ENCODE results near the gene CACYBP. TPM values are rescaled to one million over a fixed set of nuclear protein-coding genes. Genes with fewer than 3 reads are reported as not detected.

The CACYBP gene
- polyA plus RNA-seq, 1 donor from 2014 or later = 484 TPM

DNA sequence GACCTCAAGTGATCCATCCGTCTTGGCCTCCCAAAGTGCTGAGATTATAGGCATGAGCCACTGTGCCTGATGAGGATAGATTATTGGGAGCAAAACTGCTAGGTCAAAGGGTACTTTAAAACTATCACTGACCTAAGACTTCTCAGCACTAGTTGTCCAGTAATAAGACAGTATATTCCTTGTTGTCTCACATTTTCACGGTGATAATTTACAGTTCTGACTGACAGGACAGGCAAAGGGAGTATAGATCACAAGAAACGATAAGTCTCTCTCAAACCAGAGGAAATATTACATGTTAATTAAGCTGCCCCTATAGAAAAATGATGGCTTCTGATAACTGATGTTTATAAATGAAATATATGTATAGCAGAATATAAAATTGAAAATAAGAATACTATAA is 19.8 kb downstream of the CACYBP start:
- H3F3A ChIP-seq (ENCODE audit: insufficient read depth, low read length, poor library complexity, severe bottlenecking) = no peaks in the 10 kb centered on the region
- H3K4me2 ChIP-seq (ENCODE audit: low read length) = no peak overlapping the region
- H3K9ac ChIP-seq (ENCODE audit: low read length) = no peak overlapping the region
- no peaks in the 10 kb centered on the region for H3K9me3 ChIP-seq (ENCODE audit: low read length)
- TF ChIP-seq MXI1 (conservative IDR thresholded peaks at IDR 0.05; ENCODE audit: poor library complexity, severe bottlenecking) (no peak), SMC3 (conservative IDR thresholded peaks at IDR 0.05; ENCODE audit: poor library complexity) (no peak), EP300 (conservative IDR thresholded peaks at IDR 0.05; ENCODE audit: poor library complexity, severe bottlenecking) (no peak), RAD21 (conservative IDR thresholded peaks at IDR 0.05) (no peak), POLR2AphosphoS5 (IDR thresholded peaks at IDR 0.05) (no peak), TAF1 (IDR thresholded peaks at IDR 0.05; ENCODE audit: low read depth) (no peak), EZH2 (IDR thresholded peaks at IDR 0.05; ENCODE audit: borderline replicate concordance, insufficient read depth, low read length, poor library complexity, severe bottlenecking) (no peak)
- TF ChIP-seq, protein P1, sequence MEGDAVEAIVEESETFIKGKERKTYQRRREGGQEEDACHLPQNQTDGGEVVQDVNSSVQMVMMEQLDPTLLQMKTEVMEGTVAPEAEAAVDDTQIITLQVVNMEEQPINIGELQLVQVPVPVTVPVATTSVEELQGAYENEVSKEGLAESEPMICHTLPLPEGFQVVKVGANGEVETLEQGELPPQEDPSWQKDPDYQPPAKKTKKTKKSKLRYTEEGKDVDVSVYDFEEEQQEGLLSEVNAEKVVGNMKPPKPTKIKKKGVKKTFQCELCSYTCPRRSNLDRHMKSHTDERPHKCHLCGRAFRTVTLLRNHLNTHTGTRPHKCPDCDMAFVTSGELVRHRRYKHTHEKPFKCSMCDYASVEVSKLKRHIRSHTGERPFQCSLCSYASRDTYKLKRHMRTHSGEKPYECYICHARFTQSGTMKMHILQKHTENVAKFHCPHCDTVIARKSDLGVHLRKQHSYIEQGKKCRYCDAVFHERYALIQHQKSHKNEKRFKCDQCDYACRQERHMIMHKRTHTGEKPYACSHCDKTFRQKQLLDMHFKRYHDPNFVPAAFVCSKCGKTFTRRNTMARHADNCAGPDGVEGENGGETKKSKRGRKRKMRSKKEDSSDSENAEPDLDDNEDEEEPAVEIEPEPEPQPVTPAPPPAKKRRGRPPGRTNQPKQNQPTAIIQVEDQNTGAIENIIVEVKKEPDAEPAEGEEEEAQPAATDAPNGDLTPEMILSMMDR (IDR thresholded peaks at IDR 0.05; ENCODE audit: poor library complexity, severe bottlenecking) = no peak
- TF ChIP-seq, protein P2, sequence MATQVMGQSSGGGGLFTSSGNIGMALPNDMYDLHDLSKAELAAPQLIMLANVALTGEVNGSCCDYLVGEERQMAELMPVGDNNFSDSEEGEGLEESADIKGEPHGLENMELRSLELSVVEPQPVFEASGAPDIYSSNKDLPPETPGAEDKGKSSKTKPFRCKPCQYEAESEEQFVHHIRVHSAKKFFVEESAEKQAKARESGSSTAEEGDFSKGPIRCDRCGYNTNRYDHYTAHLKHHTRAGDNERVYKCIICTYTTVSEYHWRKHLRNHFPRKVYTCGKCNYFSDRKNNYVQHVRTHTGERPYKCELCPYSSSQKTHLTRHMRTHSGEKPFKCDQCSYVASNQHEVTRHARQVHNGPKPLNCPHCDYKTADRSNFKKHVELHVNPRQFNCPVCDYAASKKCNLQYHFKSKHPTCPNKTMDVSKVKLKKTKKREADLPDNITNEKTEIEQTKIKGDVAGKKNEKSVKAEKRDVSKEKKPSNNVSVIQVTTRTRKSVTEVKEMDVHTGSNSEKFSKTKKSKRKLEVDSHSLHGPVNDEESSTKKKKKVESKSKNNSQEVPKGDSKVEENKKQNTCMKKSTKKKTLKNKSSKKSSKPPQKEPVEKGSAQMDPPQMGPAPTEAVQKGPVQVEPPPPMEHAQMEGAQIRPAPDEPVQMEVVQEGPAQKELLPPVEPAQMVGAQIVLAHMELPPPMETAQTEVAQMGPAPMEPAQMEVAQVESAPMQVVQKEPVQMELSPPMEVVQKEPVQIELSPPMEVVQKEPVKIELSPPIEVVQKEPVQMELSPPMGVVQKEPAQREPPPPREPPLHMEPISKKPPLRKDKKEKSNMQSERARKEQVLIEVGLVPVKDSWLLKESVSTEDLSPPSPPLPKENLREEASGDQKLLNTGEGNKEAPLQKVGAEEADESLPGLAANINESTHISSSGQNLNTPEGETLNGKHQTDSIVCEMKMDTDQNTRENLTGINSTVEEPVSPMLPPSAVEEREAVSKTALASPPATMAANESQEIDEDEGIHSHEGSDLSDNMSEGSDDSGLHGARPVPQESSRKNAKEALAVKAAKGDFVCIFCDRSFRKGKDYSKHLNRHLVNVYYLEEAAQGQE (IDR thresholded peaks at IDR 0.05; ENCODE audit: borderline replicate concordance) = no peak
- H3K27ac ChIP-seq (ENCODE audit: low read length) = no peak overlapping the region
- H2AFZ ChIP-seq (ENCODE audit: low read depth, low read length) = no peak overlapping the region
- peaks cover 20% of the 10 kb centered on the region for H3K79me2 ChIP-seq (replicated peaks; ENCODE audit: insufficient read depth, low read length)
- no peak overlapping the region for H3K4me3 ChIP-seq (ENCODE audit: low read length)
- no peaks in the 10 kb centered on the region for H3K36me3 ChIP-seq (ENCODE audit: insufficient read depth, low read length)
- no peaks in the 10 kb centered on the region for H3K9me2 ChIP-seq (ENCODE audit: insufficient read depth, low read length)
- H3K27me3 ChIP-seq (ENCODE audit: insufficient read depth, low read depth, low read length) = no peaks in the 10 kb centered on the region
- H4K20me1 ChIP-seq (ENCODE audit: insufficient read depth) = no peaks in the 10 kb centered on the region

DNA sequence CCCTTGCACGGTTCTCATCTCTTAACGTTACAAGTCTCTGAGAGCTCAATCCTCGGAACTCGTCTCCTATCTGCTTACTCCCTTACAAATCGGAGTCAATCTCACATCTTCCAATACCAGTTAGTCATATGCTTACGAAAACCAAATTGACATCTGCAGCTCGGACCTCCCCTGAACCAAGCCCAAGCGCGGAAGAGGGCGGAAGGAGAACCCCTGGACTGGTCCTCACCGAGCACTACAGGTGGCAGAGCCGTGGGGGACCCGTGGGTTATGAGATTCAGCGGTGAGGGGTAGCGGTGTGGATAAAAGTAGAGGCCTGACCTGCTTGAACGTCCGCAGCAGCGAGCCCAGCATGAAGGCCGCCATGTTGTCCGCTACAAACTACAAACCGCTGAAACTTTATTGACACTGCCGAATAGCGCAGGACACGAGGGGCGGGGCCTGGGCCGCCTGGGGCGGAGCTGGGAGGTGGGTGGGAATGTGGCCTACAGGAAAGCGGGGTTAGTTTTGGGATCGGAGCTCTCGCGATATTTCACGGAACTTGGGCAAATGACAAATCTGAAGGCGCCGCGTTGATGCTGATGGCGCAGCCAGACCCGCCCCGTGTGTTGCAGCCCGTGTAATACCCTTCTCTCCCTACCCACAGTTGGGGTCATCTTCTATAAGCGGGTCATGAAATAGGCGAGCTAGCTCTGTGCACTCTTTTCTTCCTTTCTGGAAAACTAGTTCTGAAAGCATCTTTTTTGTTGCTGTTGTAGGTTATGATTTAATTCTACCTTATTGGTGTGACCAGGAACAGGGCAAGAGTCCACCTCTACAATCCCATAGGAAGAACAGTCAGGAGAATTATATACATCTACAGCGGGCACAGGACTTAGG is 23.5 kb downstream of the CACYBP start, which contains the start of gene MRPS14:
Gene MRPS14 (minus strand): TSS at position 383 of the 879 bp plus-strand sequence. CDS start 17 bp downstream, at position 366.
- H3K9ac ChIP-seq (ENCODE audit: low read length) = peak within 1 kb of the TSS; percentile 87
- no peaks in the 10 kb centered on the region for H4K20me1 ChIP-seq (ENCODE audit: insufficient read depth)
- no peaks in the 10 kb centered on the region for H3K27me3 ChIP-seq (ENCODE audit: insufficient read depth, low read depth, low read length)
- H3K4me2 ChIP-seq (ENCODE audit: low read length) = peak within 1 kb of the TSS; percentile 90
- H2AFZ ChIP-seq (ENCODE audit: low read depth, low read length) = peak within 1 kb of the TSS; percentile 98
- peaks cover 20% of the 10 kb centered on the region for H3K79me2 ChIP-seq (replicated peaks; ENCODE audit: insufficient read depth, low read length)
- H3K4me3 ChIP-seq (ENCODE audit: low read length) = peak within 1 kb of the TSS; percentile 85
- TF ChIP-seq, protein P2 (IDR thresholded peaks at IDR 0.05; ENCODE audit: borderline replicate concordance) = peak; percentile 75
- TF ChIP-seq MXI1 (conservative IDR thresholded peaks at IDR 0.05; ENCODE audit: poor library complexity, severe bottlenecking) = peak; percentile 90
- no peak for TF ChIP-seq EZH2 (IDR thresholded peaks at IDR 0.05; ENCODE audit: borderline replicate concordance, insufficient read depth, low read length, poor library complexity, severe bottlenecking)
- TF ChIP-seq, protein P1 (IDR thresholded peaks at IDR 0.05; ENCODE audit: poor library complexity, severe bottlenecking) = no peak
- TF ChIP-seq SMC3 (conservative IDR thresholded peaks at IDR 0.05; ENCODE audit: poor library complexity) = peak; percentile 25
- peak; percentile 95 for TF ChIP-seq POLR2AphosphoS5 (IDR thresholded peaks at IDR 0.05)
- TF ChIP-seq EP300 (conservative IDR thresholded peaks at IDR 0.05; ENCODE audit: poor library complexity, severe bottlenecking) = peak; percentile 65
- peak; percentile 23 for TF ChIP-seq RAD21 (conservative IDR thresholded peaks at IDR 0.05)
- peak; percentile 89 for TF ChIP-seq TAF1 (IDR thresholded peaks at IDR 0.05; ENCODE audit: low read depth)
- no peaks in the 10 kb centered on the region for H3K36me3 ChIP-seq (ENCODE audit: insufficient read depth, low read length)
- H3K9me2 ChIP-seq (ENCODE audit: insufficient read depth, low read length) = no peaks in the 10 kb centered on the region
- H3F3A ChIP-seq (ENCODE audit: insufficient read depth, low read length, poor library complexity, severe bottlenecking) = no peaks in the 10 kb centered on the region
- no peaks in the 10 kb centered on the region for H3K9me3 ChIP-seq (ENCODE audit: low read length)
- peak within 1 kb of the TSS; percentile 89 for H3K27ac ChIP-seq (ENCODE audit: low read length)

All from neural cell (in vitro differentiated cells).